Tibial nerve (tissue), 3 donors: ENCODE results near the gene CPNE1.

Experiments used
- POLR2A ChIP-seq, 2 donors: fragments of 450-650 bp; IDR thresholded peaks; one replicate each; pipeline ENCODE4 v1.6.1; 2017; ENCODE audit warnings: antibody characterized with exemption in 2 of 2, mild to moderate bottlenecking in 2 of 2, moderate library complexity in 2 of 2
- TF ChIP-seq, protein P1 (sequence below), 5 experiments: fragments of 200-600 bp in 3 of 5; fragments of 450-650 bp in 2 of 5; sonication (generic) in 3 of 5; IDR thresholded peaks; one replicate each; pipeline ENCODE4 v1.5.1; 2016 to 2019; ENCODE audit warnings: antibody characterized with exemption in 5 of 5, mild to moderate bottlenecking in 3 of 5, moderate library complexity in 2 of 5

GRCh38 chr20:35632539-35633115 is 32.1 kb downstream of the CPNE1 start:
- no peak for TF ChIP-seq POLR2A (IDR thresholded peaks at IDR 0.05)
- TF ChIP-seq, protein P1, sequence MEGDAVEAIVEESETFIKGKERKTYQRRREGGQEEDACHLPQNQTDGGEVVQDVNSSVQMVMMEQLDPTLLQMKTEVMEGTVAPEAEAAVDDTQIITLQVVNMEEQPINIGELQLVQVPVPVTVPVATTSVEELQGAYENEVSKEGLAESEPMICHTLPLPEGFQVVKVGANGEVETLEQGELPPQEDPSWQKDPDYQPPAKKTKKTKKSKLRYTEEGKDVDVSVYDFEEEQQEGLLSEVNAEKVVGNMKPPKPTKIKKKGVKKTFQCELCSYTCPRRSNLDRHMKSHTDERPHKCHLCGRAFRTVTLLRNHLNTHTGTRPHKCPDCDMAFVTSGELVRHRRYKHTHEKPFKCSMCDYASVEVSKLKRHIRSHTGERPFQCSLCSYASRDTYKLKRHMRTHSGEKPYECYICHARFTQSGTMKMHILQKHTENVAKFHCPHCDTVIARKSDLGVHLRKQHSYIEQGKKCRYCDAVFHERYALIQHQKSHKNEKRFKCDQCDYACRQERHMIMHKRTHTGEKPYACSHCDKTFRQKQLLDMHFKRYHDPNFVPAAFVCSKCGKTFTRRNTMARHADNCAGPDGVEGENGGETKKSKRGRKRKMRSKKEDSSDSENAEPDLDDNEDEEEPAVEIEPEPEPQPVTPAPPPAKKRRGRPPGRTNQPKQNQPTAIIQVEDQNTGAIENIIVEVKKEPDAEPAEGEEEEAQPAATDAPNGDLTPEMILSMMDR (IDR thresholded peaks at IDR 0.05), result no peak
